ENCODE data around the gene ROBO1. TPM values are rescaled to one million over a fixed set of nuclear protein-coding genes. Genes with fewer than 3 reads are reported as not detected.

ROBO1 gene
- total RNA-seq, 3 donors from 2014 or later, result 12.7 to 50.7 (median 23.6) TPM

GRCh38 chr3:78970656-78971055 is 797.1 kb downstream of the ROBO1 start:
- no peak for DNase-seq (ENCODE audit: low spot score in 2 of 2)
- Histone ChIP-seq H3K9me3 (no peaks in the 10 kb centered on the region), H3K36me3 (no peaks in the 10 kb centered on the region), H3K27ac (no peak overlapping the region), H3K4me1 (no peaks in the 10 kb centered on the region), H3K27me3 (no peaks in the 10 kb centered on the region), H3K4me3 (no peak overlapping the region)
- intact Hi-C loops (cut with DNase I; ENCODE audit: low total_unique reads), result no loop called here
- no peak for TF ChIP-seq CTCF (IDR thresholded peaks at IDR 0.05)
- no peak for TF ChIP-seq POLR2A (IDR thresholded peaks at IDR 0.05)
- no peak for TF ChIP-seq POLR2AphosphoS5 (IDR thresholded peaks at IDR 0.05)

- H3K4me3 ChIP-seq, result no peak overlapping the region
- H3K27ac ChIP-seq, result no peak overlapping the region
- DNase-seq (ENCODE audit: low spot score in 2 of 2), result no peak
- H3K27me3 ChIP-seq, result no peaks in the 10 kb centered on the region
- no peaks in the 10 kb centered on the region for H3K4me1 ChIP-seq
- no peaks in the 10 kb centered on the region for H3K36me3 ChIP-seq
- TF ChIP-seq POLR2A (IDR thresholded peaks at IDR 0.05) (no peak), CTCF (IDR thresholded peaks at IDR 0.05) (no peak), POLR2AphosphoS5 (IDR thresholded peaks at IDR 0.05) (no peak)
- intact Hi-C loops (cut with DNase I; ENCODE audit: low total_unique reads), result no loop called here
- no peaks in the 10 kb centered on the region for H3K9me3 ChIP-seq
Observed at GRCh38 chr3:78969483-78969882, 798.3 kb downstream of the ROBO1 start.

GRCh38 chr3:78967061-78967460 is 800.7 kb downstream of the ROBO1 start:
- intact Hi-C loops (cut with DNase I; ENCODE audit: low total_unique reads), result no loop called here
- DNase-seq (ENCODE audit: low spot score in 2 of 2), result no peak
- Histone ChIP-seq H3K9me3 (no peaks in the 10 kb centered on the region), H3K27ac (no peak overlapping the region), H3K4me1 (no peaks in the 10 kb centered on the region), H3K27me3 (no peaks in the 10 kb centered on the region), H3K36me3 (no peaks in the 10 kb centered on the region), H3K4me3 (no peak overlapping the region)
- TF ChIP-seq CTCF (IDR thresholded peaks at IDR 0.05) (no peak), POLR2A (IDR thresholded peaks at IDR 0.05) (no peak), POLR2AphosphoS5 (IDR thresholded peaks at IDR 0.05) (no peak)

- Histone ChIP-seq H3K27me3 (no peaks in the 10 kb centered on the region), H3K4me3 (no peak overlapping the region), H3K9me3 (no peaks in the 10 kb centered on the region), H3K27ac (no peak overlapping the region), H3K36me3 (no peaks in the 10 kb centered on the region), H3K4me1 (no peaks in the 10 kb centered on the region)
- DNase-seq (ENCODE audit: low spot score in 2 of 2), result no peak
- TF ChIP-seq POLR2AphosphoS5 (IDR thresholded peaks at IDR 0.05) (no peak), CTCF (IDR thresholded peaks at IDR 0.05) (no peak)
- intact Hi-C loops (cut with DNase I; ENCODE audit: low total_unique reads), result no loop called here
Observed at GRCh38 chr3:78963771-78964170, 804.0 kb downstream of the ROBO1 start.

GRCh38 chr3:78957456-78957855 is 810.3 kb downstream of the ROBO1 start:
- no peak for DNase-seq (ENCODE audit: low spot score in 2 of 2)
- H3K4me3 ChIP-seq, result no peak overlapping the region
- no peak overlapping the region for H3K27ac ChIP-seq
- H3K27me3 ChIP-seq, result no peaks in the 10 kb centered on the region
- intact Hi-C loops (cut with DNase I; ENCODE audit: low total_unique reads), result no loop called here
- H3K36me3 ChIP-seq, result no peaks in the 10 kb centered on the region
- no peaks in the 10 kb centered on the region for H3K9me3 ChIP-seq
- H3K4me1 ChIP-seq, result no peaks in the 10 kb centered on the region
- TF ChIP-seq CTCF (IDR thresholded peaks at IDR 0.05) (no peak), POLR2AphosphoS5 (IDR thresholded peaks at IDR 0.05) (no peak), POLR2A (IDR thresholded peaks at IDR 0.05) (no peak)
